ENCODE results near the gene FNBP1L. TPM values are rescaled to one million over a fixed set of nuclear protein-coding genes. Genes with fewer than 3 reads are reported as not detected.

FNBP1L gene
- total and polyA plus RNA-seq, 9 of the 15 experiments (the other 6 are each of a cell fraction or from before 2014, with no cell fraction given) = 1.4 to 6.9 (median 5.9) TPM

GRCh38 chr1:93468662-93469061 lies 20.7 kb downstream of the FNBP1L start:
- peaks cover 0 to 3% of the 10 kb centered on the region in 2 experiments; a peak in 2 of 5 replicates for H3K4me1 ChIP-seq (replicated peaks in 1 of 2; ENCODE audit: control insufficient read depth in 2 of 2, insufficient read depth in 2 of 2, low read length in 2 of 2)
- intact Hi-C loops (cut with micrococcal nuclease) = no loop called here
- CTCF ChIA-PET (ENCODE audit: low intra/inter-chr PET ratio) = no interaction called here
- no peak overlapping the region for H3K27ac ChIP-seq (ENCODE audit: extremely low read depth, low read depth, low read length)
- H3K9me1 ChIP-seq (ENCODE audit: control insufficient read depth, insufficient read depth, low read length) = no peaks in the 10 kb centered on the region
- no peaks in the 10 kb centered on the region for H4K20me1 ChIP-seq (replicated peaks; ENCODE audit: control insufficient read depth, insufficient read depth, low read length)
- POLR2A ChIA-PET = no interaction called here
- no peak for ATAC-seq
- H2AFZ ChIP-seq (ENCODE audit: low read depth, low read length) = no peak overlapping the region
- H3K27me3 ChIP-seq (ENCODE audit: control insufficient read depth in 2 of 2, insufficient read depth in 2 of 2, low read length in 2 of 2) = no peaks in the 10 kb centered on the region
- WGBS (ENCODE audit: insufficient coverage, low coverage, missing lambda C conversion rate) = 62% methylated on average over 3 of the region's 3 CpGs
- BruUV-seq (replicated peaks) = no TSS peak
- H3K9ac ChIP-seq (ENCODE audit: insufficient read depth in 1 of 2, low read depth in 2 of 2, low read length in 2 of 2) = no peak overlapping the region
- no peak for DNase-seq (ENCODE audit: extremely low read depth in 1 of 4, low spot score in 3 of 4)
- no peaks in the 10 kb centered on the region for H3K36me3 ChIP-seq (ENCODE audit: control insufficient read depth, insufficient read depth, low read length)
- in situ Hi-C loops (cut with MboI) = no loop called here
- no peaks in the 10 kb centered on the region for H3K9me3 ChIP-seq (replicated peaks; ENCODE audit: control insufficient read depth, insufficient read depth, low read depth, low read length)
- H3K4me3 ChIP-seq = no peak overlapping the region
- no peak for FAIRE-seq
- H3K4me2 ChIP-seq (ENCODE audit: insufficient read depth, low read length) = no peak overlapping the region
- peaks cover 4% of the 10 kb centered on the region; the same call in 1 of the 3 replicates for H3K79me2 ChIP-seq (ENCODE audit: control insufficient read depth, insufficient read depth, low read length)
- TF ChIP-seq CHCHD3 (CRISPR knock-in tag; IDR thresholded peaks at IDR 0.05) (no peak), ID3 (CRISPR knock-in tag; IDR thresholded peaks at IDR 0.05) (no peak), ID3 (tag; IDR thresholded peaks at IDR 0.05) (no peak), RBM34 (IDR thresholded peaks at IDR 0.05; ENCODE audit: borderline replicate concordance, insufficient read depth, low read length) (no peak), ILK (tag; IDR thresholded peaks at IDR 0.05; ENCODE audit: borderline replicate concordance, low read depth) (no peak), XRCC4 (IDR thresholded peaks at IDR 0.05; ENCODE audit: extremely low read depth, insufficient read depth, insufficient read length) (no peak), TCF7 (IDR thresholded peaks at IDR 0.05; ENCODE audit: borderline replicate concordance) (no peak), ZNF431 (CRISPR knock-in tag; IDR thresholded peaks at IDR 0.05) (no peak), ZNF592 (IDR thresholded peaks at IDR 0.05) (no peak), KLF1 (tag; IDR thresholded peaks at IDR 0.05) (no peak), E2F3 (CRISPR knock-in tag; IDR thresholded peaks at IDR 0.05) (no peak), ZNF785 (CRISPR knock-in tag; IDR thresholded peaks at IDR 0.05) (no peak), TFE3 (CRISPR knock-in tag; IDR thresholded peaks at IDR 0.05) (no peak), ZNF655 (CRISPR knock-in tag; IDR thresholded peaks at IDR 0.05) (no peak), MTA3 (IDR thresholded peaks at IDR 0.05; ENCODE audit: borderline replicate concordance) (no peak), TCF3 (CRISPR knock-in tag; IDR thresholded peaks at IDR 0.05) (no peak), ZNF324 (CRISPR knock-in tag; IDR thresholded peaks at IDR 0.05) (no peak)
